ENCODE results near the gene NUTM2A.
"Not testable (repeated sequence)": the region's sequence is repeated elsewhere in the genome, so short reads cannot be mapped to it uniquely, and the experiment has no call there.

NUTM2A gene

GRCh38 chr10:87225148-87225547 lies at the start of gene NUTM2A:
NUTM2A (plus strand) TSS chr10:87225448; CDS start chr10:87225831, 383 bp downstream.
- not testable (repeated sequence) for DNase-seq

- not testable (repeated sequence) for DNase-seq
Observed at GRCh38 chr10:87177587-87177986, 47.7 kb upstream of the NUTM2A start.

GRCh38 chr10:87184421-87184820 lies 40.8 kb upstream of the NUTM2A start:
- not testable (repeated sequence) for DNase-seq

GRCh38 chr10:87186016-87186415 lies 39.2 kb upstream of the NUTM2A start:
- DNase-seq: not testable (repeated sequence)

GRCh38 chr10:87187573-87187972 lies 37.7 kb upstream of the NUTM2A start:
- DNase-seq: not testable (repeated sequence)

GRCh38 chr10:87191841-87192240 lies 33.4 kb upstream of the NUTM2A start:
- not testable (repeated sequence) for DNase-seq

- DNase-seq: not testable (repeated sequence)
Observed at GRCh38 chr10:87200924-87201323, 24.3 kb upstream of the NUTM2A start.

- not testable (repeated sequence) for DNase-seq
Observed at GRCh38 chr10:87204801-87205200, 20.4 kb upstream of the NUTM2A start.

- not testable (repeated sequence) for DNase-seq
Observed at GRCh38 chr10:87206922-87207321, 18.3 kb upstream of the NUTM2A start.

GRCh38 chr10:87210309-87210708 lies 14.9 kb upstream of the NUTM2A start:
- not testable (repeated sequence) for DNase-seq

GRCh38 chr10:87211848-87212247 lies 13.4 kb upstream of the NUTM2A start:
- not testable (repeated sequence) for DNase-seq

- DNase-seq: not testable (repeated sequence)
Observed at GRCh38 chr10:87213150-87213765, 12.0 kb upstream of the NUTM2A start.

GRCh38 chr10:87213806-87214205 lies 11.4 kb upstream of the NUTM2A start:
- not testable (repeated sequence) for DNase-seq

GRCh38 chr10:87216120-87216519 lies 9.1 kb upstream of the NUTM2A start:
- DNase-seq: not testable (repeated sequence)

- not testable (repeated sequence) for DNase-seq
Observed at GRCh38 chr10:87219370-87219769, 5.9 kb upstream of the NUTM2A start.

- DNase-seq: not testable (repeated sequence)
Observed at GRCh38 chr10:87222789-87223188, 2.5 kb upstream of the NUTM2A start.

- DNase-seq: not testable (repeated sequence)
Observed at GRCh38 chr10:87228247-87228646, 3.0 kb downstream of the NUTM2A start.

- DNase-seq: not testable (repeated sequence)
Observed at GRCh38 chr10:87229211-87229610, 4.0 kb downstream of the NUTM2A start.

- not testable (repeated sequence) for DNase-seq
Observed at GRCh38 chr10:87234854-87235253, 9.6 kb downstream of the NUTM2A start.

GRCh38 chr10:87237244-87237643 lies 12.0 kb downstream of the NUTM2A start:
- not testable (repeated sequence) for DNase-seq

- DNase-seq: not testable (repeated sequence)
Observed at GRCh38 chr10:87239346-87239808, 14.1 kb downstream of the NUTM2A start.

- not testable (repeated sequence) for DNase-seq
Observed at GRCh38 chr10:87242192-87242591, 16.9 kb downstream of the NUTM2A start.

GRCh38 chr10:87247335-87247734 lies 22.1 kb downstream of the NUTM2A start:
- not testable (repeated sequence) for DNase-seq

GRCh38 chr10:87248818-87249353 lies 23.6 kb downstream of the NUTM2A start:
- not testable (repeated sequence) for DNase-seq

Measured in hippocampal formation (tissue), 2 donors.